ENCODE measurements around the gene ING4.

ING4 gene

GRCh38 chr12:6664902-6665301, 2.0 kb upstream of the ING4 start:
- peaks cover 49% of the 10 kb centered on the region for H3K36me3 Mint-ChIP-seq (ENCODE audit: insufficient read depth)
- no peak for DNase-seq
- no peak for ATAC-seq (replicated peaks)
- H3K27me3 Mint-ChIP-seq: no peaks in the 10 kb centered on the region
- H3K27ac Mint-ChIP-seq: no peak overlapping the region
- no peaks in the 10 kb centered on the region for H3K9me3 Mint-ChIP-seq
- H3K4me3 Mint-ChIP-seq: no peak overlapping the region
- H3K4me1 Mint-ChIP-seq (ENCODE audit: low read depth in 2 of 2): peaks cover 10 to 13% of the 10 kb centered on the region in 2 donors

- Mint-ChIP-seq H3K27me3 (no peaks in the 10 kb centered on the region), H3K4me1 (ENCODE audit: low read depth in 2 of 2) (peaks cover 16 to 22% of the 10 kb centered on the region in 2 donors), H3K27ac (peak overlapping the region; percentile 98), H3K9me3 (no peaks in the 10 kb centered on the region), H3K36me3 (ENCODE audit: insufficient read depth) (peaks cover 25% of the 10 kb centered on the region), H3K4me3 (peak overlapping the region; percentile 98 to 99)
- DNase-seq: no peak
- peak; percentile 30 for ATAC-seq (replicated peaks)
Observed at GRCh38 chr12:6662602-6662905, 365 bp downstream of the ING4 start.

- Mint-ChIP-seq H3K27me3 (no peaks in the 10 kb centered on the region), H3K4me1 (ENCODE audit: low read depth in 2 of 2) (peaks cover 12 to 13% of the 10 kb centered on the region in 2 donors), H3K9me3 (no peaks in the 10 kb centered on the region), H3K4me3 (no peak overlapping the region), H3K27ac (peak overlapping the region; percentile 31 to 77), H3K36me3 (ENCODE audit: insufficient read depth) (peaks cover 69% of the 10 kb centered on the region)
- DNase-seq (no peak), ATAC-seq (replicated peaks) (no peak)
Observed at GRCh38 chr12:6653987-6654386, 8.9 kb downstream of the ING4 start.

GRCh38 chr12:6653342-6653741, 9.6 kb downstream of the ING4 start:
- Mint-ChIP-seq H3K4me1 (ENCODE audit: low read depth in 2 of 2) (peaks cover 8% of the 10 kb centered on the region in 2 donors), H3K36me3 (ENCODE audit: insufficient read depth) (peaks cover 76% of the 10 kb centered on the region), H3K27me3 (no peaks in the 10 kb centered on the region), H3K4me3 (no peak overlapping the region), H3K27ac (no peak overlapping the region), H3K9me3 (no peaks in the 10 kb centered on the region)
- DNase-seq (no peak), ATAC-seq (replicated peaks) (no peak)

GRCh38 chr12:6652391-6652790, 10.5 kb downstream of the ING4 start:
- peak overlapping the region in 1 of 2 donors; percentile 73 for H3K27ac Mint-ChIP-seq
- H3K9me3 Mint-ChIP-seq: no peaks in the 10 kb centered on the region
- H3K27me3 Mint-ChIP-seq: no peaks in the 10 kb centered on the region
- H3K4me3 Mint-ChIP-seq: no peak overlapping the region
- ATAC-seq (replicated peaks) (no peak), DNase-seq (no peak)
- peaks cover 4% of the 10 kb centered on the region in 2 donors for H3K4me1 Mint-ChIP-seq (ENCODE audit: low read depth in 2 of 2)
- peaks cover 84% of the 10 kb centered on the region for H3K36me3 Mint-ChIP-seq (ENCODE audit: insufficient read depth)

GRCh38 chr12:6650832-6651231, 12.1 kb downstream of the ING4 start:
- DNase-seq: no peak
- Mint-ChIP-seq H3K27me3 (no peaks in the 10 kb centered on the region), H3K36me3 (ENCODE audit: insufficient read depth) (peaks cover 83% of the 10 kb centered on the region), H3K4me1 (ENCODE audit: low read depth in 2 of 2) (peaks cover 11 to 12% of the 10 kb centered on the region in 2 donors), H3K27ac (no peak overlapping the region), H3K4me3 (no peak overlapping the region), H3K9me3 (no peaks in the 10 kb centered on the region)
- ATAC-seq (replicated peaks): no peak

GRCh38 chr12:6647083-6647604, 15.8 kb downstream of the ING4 start, which contains the start of gene ACRBP:
TSS of gene ACRBP (minus strand) at chr12:6647432. CDS start at chr12:6647366, 66 bp downstream.
- Mint-ChIP-seq H3K9me3 (peaks cover 0 to 3% of the 10 kb centered on the region in 2 donors), H3K36me3 (ENCODE audit: insufficient read depth) (peaks cover 49% of the 10 kb centered on the region), H3K27me3 (no peaks in the 10 kb centered on the region), H3K27ac (peak within 1 kb of the TSS; percentile 38 to 83), H3K4me1 (ENCODE audit: low read depth in 2 of 2) (peaks cover 9 to 10% of the 10 kb centered on the region in 2 donors), H3K4me3 (peak within 1 kb of the TSS; percentile 49 to 59)
- DNase-seq (no peak), ATAC-seq (replicated peaks) (peak; percentile 60)

- peaks cover 7 to 8% of the 10 kb centered on the region in 2 donors for H3K4me1 Mint-ChIP-seq (ENCODE audit: low read depth in 2 of 2)
- ATAC-seq (replicated peaks): no peak
- peak overlapping the region; percentile 38 to 83 for H3K27ac Mint-ChIP-seq
- H3K27me3 Mint-ChIP-seq: no peaks in the 10 kb centered on the region
- H3K4me3 Mint-ChIP-seq: peak overlapping the region; percentile 49 to 59
- H3K9me3 Mint-ChIP-seq: peaks cover 0 to 3% of the 10 kb centered on the region in 2 donors
- DNase-seq: no peak
- peaks cover 43% of the 10 kb centered on the region for H3K36me3 Mint-ChIP-seq (ENCODE audit: insufficient read depth)
Observed at GRCh38 chr12:6646276-6647082, 16.4 kb downstream of the ING4 start.

- ATAC-seq (replicated peaks): no peak
- peaks cover 0 to 3% of the 10 kb centered on the region in 2 donors for H3K9me3 Mint-ChIP-seq
- no peaks in the 10 kb centered on the region for H3K27me3 Mint-ChIP-seq
- H3K27ac Mint-ChIP-seq: peak overlapping the region in 1 of 2 donors; percentile 13
- H3K4me1 Mint-ChIP-seq (ENCODE audit: low read depth in 2 of 2): peaks cover 7 to 8% of the 10 kb centered on the region in 2 donors
- H3K36me3 Mint-ChIP-seq (ENCODE audit: insufficient read depth): peaks cover 27% of the 10 kb centered on the region
- no peak for DNase-seq
- no peak overlapping the region for H3K4me3 Mint-ChIP-seq
Observed at GRCh38 chr12:6644903-6645302, 18.0 kb downstream of the ING4 start.

GRCh38 chr12:6644257-6644596, 18.7 kb downstream of the ING4 start:
- peaks cover 7 to 8% of the 10 kb centered on the region in 2 donors for H3K4me1 Mint-ChIP-seq (ENCODE audit: low read depth in 2 of 2)
- peaks cover 21% of the 10 kb centered on the region for H3K36me3 Mint-ChIP-seq (ENCODE audit: insufficient read depth)
- H3K9me3 Mint-ChIP-seq: peaks cover 0 to 3% of the 10 kb centered on the region in 2 donors
- no peak overlapping the region for H3K4me3 Mint-ChIP-seq
- ATAC-seq (replicated peaks): peak; percentile 24
- H3K27me3 Mint-ChIP-seq: no peaks in the 10 kb centered on the region
- DNase-seq: no peak
- H3K27ac Mint-ChIP-seq: peak overlapping the region in 1 of 2 donors; percentile 13

GRCh38 chr12:6643569-6644256, 19.2 kb downstream of the ING4 start:
- Mint-ChIP-seq H3K9me3 (peaks cover 0 to 3% of the 10 kb centered on the region in 2 donors), H3K4me1 (ENCODE audit: low read depth in 2 of 2) (peaks cover 7 to 8% of the 10 kb centered on the region in 2 donors), H3K36me3 (ENCODE audit: insufficient read depth) (peaks cover 18% of the 10 kb centered on the region), H3K4me3 (no peak overlapping the region), H3K27ac (no peak overlapping the region), H3K27me3 (no peaks in the 10 kb centered on the region)
- peak; percentile 14 for ATAC-seq (replicated peaks)
- no peak for DNase-seq

- Mint-ChIP-seq H3K4me3 (no peak overlapping the region), H3K4me1 (ENCODE audit: low read depth in 2 of 2) (peaks cover 4 to 5% of the 10 kb centered on the region in 2 donors)
- ATAC-seq (replicated peaks): no peak
Observed at GRCh38 chr12:6641131-6641530, 21.8 kb downstream of the ING4 start.

GRCh38 chr12:6640497-6640896, 22.4 kb downstream of the ING4 start:
- ATAC-seq (replicated peaks) (no peak), DNase-seq (no peak)
- Mint-ChIP-seq H3K27me3 (no peaks in the 10 kb centered on the region), H3K36me3 (ENCODE audit: insufficient read depth) (no peaks in the 10 kb centered on the region), H3K4me3 (no peak overlapping the region), H3K27ac (no peak overlapping the region), H3K9me3 (peaks cover 0 to 3% of the 10 kb centered on the region in 2 donors), H3K4me1 (ENCODE audit: low read depth in 2 of 2) (peaks cover 10 to 11% of the 10 kb centered on the region in 2 donors)

More at GRCh38 chr12:6641131-6641530, 21.8 kb downstream of the ING4 start:
- Mint-ChIP-seq H3K36me3 (ENCODE audit: insufficient read depth) (peaks cover 3% of the 10 kb centered on the region), H3K27ac (no peak overlapping the region), H3K9me3 (peaks cover 0 to 3% of the 10 kb centered on the region in 2 donors), H3K27me3 (no peaks in the 10 kb centered on the region)
- DNase-seq: no peak
